ENCODE results near the gene ZNF132. TPM values are rescaled to one million over a fixed set of nuclear protein-coding genes. Genes with fewer than 3 reads are reported as not detected.

ZNF132 gene
- total and polyA plus RNA-seq, 8 donors: 1.1 to 6.1 (median 2.0) TPM

DNA sequence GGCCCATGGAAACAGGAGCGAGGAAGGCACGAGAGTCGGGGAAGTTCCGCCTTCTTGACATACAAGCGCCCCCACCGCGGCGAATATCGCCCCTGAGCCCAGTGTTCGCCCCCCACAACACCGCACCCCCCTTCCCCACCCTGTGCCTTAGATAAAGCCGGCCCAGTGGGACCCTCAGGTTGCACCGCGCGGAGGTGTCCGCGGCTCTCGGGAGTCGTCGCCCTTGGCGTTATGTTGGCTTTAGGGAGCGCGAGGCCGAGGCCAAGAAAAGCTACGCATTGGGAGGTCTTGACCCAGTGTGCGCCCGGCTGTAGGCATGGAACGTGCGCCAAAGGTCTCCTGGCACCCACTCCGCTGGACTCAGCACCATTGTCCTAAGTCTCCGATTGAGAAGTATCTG, 603 bp upstream of the ZNF132 start:
- Histone ChIP-seq H3K36me3 (peaks cover 0 to 17% (median 7%) of the 10 kb centered on the region in 3 donors), H3K27me3 (no peaks in the 10 kb centered on the region), H3K27ac (peak overlapping the region; percentile 9 to 66 (median 50)), H3K9me3 (peaks cover 0 to 4% (median 0%) of the 10 kb centered on the region in 4 donors), H3K4me3 (peak overlapping the region; percentile 42 to 85 (median 52)), H3K4me1 (peaks cover 0 to 8% (median 0%) of the 10 kb centered on the region in 3 donors)
- FAIRE-seq (no peak), ATAC-seq (peak in 3 of 4 donors; percentile 1 to 2 (median 1)), DNase-seq (peak in 3 of 6 donors; percentile 39 to 55 (median 55))
- TF ChIP-seq, protein P1, sequence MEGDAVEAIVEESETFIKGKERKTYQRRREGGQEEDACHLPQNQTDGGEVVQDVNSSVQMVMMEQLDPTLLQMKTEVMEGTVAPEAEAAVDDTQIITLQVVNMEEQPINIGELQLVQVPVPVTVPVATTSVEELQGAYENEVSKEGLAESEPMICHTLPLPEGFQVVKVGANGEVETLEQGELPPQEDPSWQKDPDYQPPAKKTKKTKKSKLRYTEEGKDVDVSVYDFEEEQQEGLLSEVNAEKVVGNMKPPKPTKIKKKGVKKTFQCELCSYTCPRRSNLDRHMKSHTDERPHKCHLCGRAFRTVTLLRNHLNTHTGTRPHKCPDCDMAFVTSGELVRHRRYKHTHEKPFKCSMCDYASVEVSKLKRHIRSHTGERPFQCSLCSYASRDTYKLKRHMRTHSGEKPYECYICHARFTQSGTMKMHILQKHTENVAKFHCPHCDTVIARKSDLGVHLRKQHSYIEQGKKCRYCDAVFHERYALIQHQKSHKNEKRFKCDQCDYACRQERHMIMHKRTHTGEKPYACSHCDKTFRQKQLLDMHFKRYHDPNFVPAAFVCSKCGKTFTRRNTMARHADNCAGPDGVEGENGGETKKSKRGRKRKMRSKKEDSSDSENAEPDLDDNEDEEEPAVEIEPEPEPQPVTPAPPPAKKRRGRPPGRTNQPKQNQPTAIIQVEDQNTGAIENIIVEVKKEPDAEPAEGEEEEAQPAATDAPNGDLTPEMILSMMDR (IDR thresholded peaks at IDR 0.05): no peak
- WGBS, 2 donors: 14 to 17% methylated on average over 30 to 31 of the region's 31 CpGs
- intact Hi-C loops (cut with DNase I): no loop called here

DNA sequence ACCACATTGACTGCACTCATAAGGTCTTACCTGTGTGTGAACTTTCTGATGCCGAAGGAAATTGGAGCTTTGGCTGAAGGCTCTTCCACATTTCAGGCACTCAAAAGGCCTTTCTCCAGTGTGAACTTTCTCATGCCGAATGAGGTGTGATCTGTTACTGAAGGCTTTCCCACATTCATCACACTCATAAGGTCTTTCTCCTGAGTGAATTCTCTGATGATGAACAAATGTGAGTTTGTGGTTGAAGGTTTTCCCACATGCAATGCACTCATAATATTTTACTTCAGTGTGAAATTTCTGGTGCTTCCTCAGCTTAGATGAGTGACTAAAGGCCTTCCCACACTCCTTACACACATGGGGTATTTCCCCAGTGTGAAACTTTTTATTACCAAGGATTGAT, 5.7 kb downstream of the ZNF132 start:
- ATAC-seq (no peak), FAIRE-seq (no peak), DNase-seq (no peak)
- H3K9me3 ChIP-seq: peaks cover 0 to 30% (median 15%) of the 10 kb centered on the region in 4 donors
- H3K27ac ChIP-seq: no peak overlapping the region
- H3K4me3 ChIP-seq: no peak overlapping the region
- intact Hi-C loops (cut with DNase I): no loop called here
- H3K36me3 ChIP-seq: peaks cover 3 to 44% (median 26%) of the 10 kb centered on the region in 3 donors
- H3K4me1 ChIP-seq: peaks cover 0 to 2% (median 0%) of the 10 kb centered on the region in 3 donors
- 97 to 100% methylated on average over 2 of the region's 2 CpGs for WGBS, 2 donors
- H3K27me3 ChIP-seq: no peaks in the 10 kb centered on the region
- TF ChIP-seq, protein P1 (IDR thresholded peaks at IDR 0.05): no peak

DNA sequence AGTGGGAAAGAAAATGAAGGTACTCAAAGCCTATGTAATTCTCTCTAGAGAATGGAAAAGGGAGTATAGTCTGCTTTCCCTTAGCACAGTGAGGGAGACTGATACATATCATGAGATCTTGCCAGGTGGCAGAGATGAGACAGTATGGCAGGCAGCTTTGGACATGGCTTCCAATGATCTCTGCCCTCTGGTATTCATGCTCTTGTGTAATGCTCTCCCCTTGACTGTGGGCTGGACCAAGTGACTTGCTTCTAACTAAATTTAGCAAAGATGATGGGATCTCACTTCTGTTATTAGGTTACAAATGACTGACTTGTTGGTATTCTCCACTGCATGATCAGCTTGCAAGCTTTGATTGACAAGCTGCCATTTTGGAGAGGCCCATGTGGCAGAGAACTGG, 10.2 kb downstream of the ZNF132 start:
- intact Hi-C loops (cut with DNase I): no loop called here
- Histone ChIP-seq H3K4me3 (no peak overlapping the region), H3K4me1 (no peaks in the 10 kb centered on the region), H3K36me3 (peaks cover 2 to 18% (median 12%) of the 10 kb centered on the region in 3 donors), H3K27ac (no peak overlapping the region), H3K27me3 (no peaks in the 10 kb centered on the region), H3K9me3 (peaks cover 0 to 29% (median 15%) of the 10 kb centered on the region in 4 donors)
- DNase-seq (no peak), ATAC-seq (no peak), FAIRE-seq (no peak)
- TF ChIP-seq, protein P1 (IDR thresholded peaks at IDR 0.05): no peak

DNA sequence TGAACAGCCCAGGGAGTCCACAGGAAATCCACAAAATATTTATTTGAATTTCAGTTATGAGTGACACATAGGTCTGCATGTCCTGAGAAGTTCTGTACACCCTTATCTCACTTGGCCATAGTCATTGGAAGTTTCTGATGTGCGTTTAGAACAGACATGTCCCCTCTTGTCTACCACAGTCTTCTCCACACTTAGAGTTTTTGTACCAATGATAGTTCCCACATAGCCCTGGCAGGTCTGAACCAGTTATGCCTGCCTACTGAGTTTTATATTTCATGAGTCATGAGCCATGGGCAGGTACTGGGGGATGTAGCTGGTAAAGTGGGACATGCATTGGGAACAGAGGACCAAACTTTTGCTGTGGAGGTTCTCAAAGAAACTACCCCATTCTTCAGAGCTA, 11.3 kb downstream of the ZNF132 start:
- Histone ChIP-seq H3K27me3 (no peaks in the 10 kb centered on the region), H3K4me3 (no peak overlapping the region), H3K36me3 (peaks cover 0 to 7% (median under 1%) of the 10 kb centered on the region in 3 donors), H3K27ac (no peak overlapping the region), H3K9me3 (peaks cover 0 to 19% (median 10%) of the 10 kb centered on the region in 4 donors), H3K4me1 (no peaks in the 10 kb centered on the region)
- TF ChIP-seq, protein P1 (IDR thresholded peaks at IDR 0.05): no peak
- no peak for FAIRE-seq
- intact Hi-C loops (cut with DNase I): no loop called here
- 58 to 91% methylated on average over 1 of the region's 1 CpG for WGBS, 2 donors
- ATAC-seq: no peak
- DNase-seq: no peak

DNA sequence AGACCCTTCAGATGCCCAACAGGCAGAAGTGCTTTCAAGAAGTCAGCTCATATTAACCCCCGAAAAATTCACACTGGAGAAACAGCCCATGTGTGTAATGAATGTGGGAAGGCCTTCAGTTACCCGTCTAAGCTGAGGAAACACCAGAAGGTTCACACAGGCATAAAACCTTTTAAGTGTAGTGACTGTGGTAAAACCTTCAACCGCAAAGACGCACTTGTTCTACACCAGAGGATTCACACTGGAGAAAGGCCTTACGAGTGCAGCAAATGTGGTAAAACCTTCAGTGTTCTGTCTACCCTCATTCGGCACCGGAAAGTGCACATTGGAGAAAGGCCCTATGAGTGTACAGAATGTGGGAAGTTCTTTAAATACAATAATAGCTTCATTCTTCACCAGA, 22.9 kb downstream of the ZNF132 start:
- Histone ChIP-seq H3K27me3 (no peaks in the 10 kb centered on the region), H3K4me3 (no peak overlapping the region), H3K4me1 (no peaks in the 10 kb centered on the region), H3K27ac (no peak overlapping the region), H3K36me3 (peaks cover 0 to 23% (median 8%) of the 10 kb centered on the region in 3 donors), H3K9me3 (no peaks in the 10 kb centered on the region)
- DNase-seq (no peak), ATAC-seq (no peak), FAIRE-seq (no peak)
- WGBS, 2 donors: 97 to 98% methylated on average over 7 of the region's 7 CpGs
- intact Hi-C loops (cut with DNase I): no loop called here
- TF ChIP-seq, protein P1 (IDR thresholded peaks at IDR 0.05): no peak

All from pancreas (tissue), 10 donors.